Measurements from ENCODE around the gene FAM170B. TPM values are rescaled to one million over a fixed set of nuclear protein-coding genes. Genes with fewer than 3 reads are reported as not detected.

The FAM170B gene
- polyA plus RNA-seq, 4 donors, result not detected

- no peak for DNase-seq (ENCODE audit: low read depth in 4 of 4, low spot score in 3 of 4)
Measured at GRCh38 chr10:49131507-49132361, 2.1 kb downstream of the FAM170B start.

DNA sequence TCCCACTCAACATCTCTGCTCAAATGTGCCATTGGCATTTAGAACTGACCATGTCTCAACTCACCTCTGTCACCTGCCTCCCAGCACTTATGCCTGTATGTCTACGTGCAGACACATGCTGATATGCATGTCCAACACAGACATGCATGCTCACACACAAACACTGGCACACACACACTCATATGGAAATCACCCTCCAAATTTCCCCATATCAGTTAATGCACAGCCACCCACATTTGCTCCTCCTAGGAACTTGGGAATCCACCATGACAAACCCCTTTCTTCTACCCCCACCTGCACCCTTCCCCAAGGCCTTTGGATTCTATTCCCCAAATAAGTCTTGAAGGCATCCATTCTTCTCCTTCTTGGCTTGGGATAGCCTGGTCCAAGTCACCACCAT, 4.4 kb downstream of the FAM170B start:
- no peak for DNase-seq (ENCODE audit: low read depth in 4 of 4, low spot score in 3 of 4)

DNA sequence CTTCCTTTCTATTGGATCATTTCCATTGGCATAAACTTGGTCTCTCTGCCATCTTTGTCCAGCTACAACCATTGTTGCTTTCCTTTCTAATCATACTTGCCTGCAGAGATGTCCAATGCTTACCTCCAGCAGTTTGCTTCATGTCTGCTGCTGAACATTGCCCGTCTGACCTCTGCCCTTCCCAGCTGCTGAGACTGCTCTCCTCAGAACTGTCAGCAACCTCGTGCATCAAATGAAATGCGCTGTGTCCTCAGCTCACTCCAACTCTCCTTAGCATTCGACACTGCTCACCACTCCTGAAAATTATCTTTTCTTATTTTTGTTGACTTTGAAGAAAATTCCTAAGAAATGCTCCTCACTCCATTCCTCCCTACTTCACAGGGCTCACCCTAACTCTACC, 5.0 kb downstream of the FAM170B start:
- DNase-seq (ENCODE audit: low read depth in 4 of 4, low spot score in 3 of 4), result no peak

DNA sequence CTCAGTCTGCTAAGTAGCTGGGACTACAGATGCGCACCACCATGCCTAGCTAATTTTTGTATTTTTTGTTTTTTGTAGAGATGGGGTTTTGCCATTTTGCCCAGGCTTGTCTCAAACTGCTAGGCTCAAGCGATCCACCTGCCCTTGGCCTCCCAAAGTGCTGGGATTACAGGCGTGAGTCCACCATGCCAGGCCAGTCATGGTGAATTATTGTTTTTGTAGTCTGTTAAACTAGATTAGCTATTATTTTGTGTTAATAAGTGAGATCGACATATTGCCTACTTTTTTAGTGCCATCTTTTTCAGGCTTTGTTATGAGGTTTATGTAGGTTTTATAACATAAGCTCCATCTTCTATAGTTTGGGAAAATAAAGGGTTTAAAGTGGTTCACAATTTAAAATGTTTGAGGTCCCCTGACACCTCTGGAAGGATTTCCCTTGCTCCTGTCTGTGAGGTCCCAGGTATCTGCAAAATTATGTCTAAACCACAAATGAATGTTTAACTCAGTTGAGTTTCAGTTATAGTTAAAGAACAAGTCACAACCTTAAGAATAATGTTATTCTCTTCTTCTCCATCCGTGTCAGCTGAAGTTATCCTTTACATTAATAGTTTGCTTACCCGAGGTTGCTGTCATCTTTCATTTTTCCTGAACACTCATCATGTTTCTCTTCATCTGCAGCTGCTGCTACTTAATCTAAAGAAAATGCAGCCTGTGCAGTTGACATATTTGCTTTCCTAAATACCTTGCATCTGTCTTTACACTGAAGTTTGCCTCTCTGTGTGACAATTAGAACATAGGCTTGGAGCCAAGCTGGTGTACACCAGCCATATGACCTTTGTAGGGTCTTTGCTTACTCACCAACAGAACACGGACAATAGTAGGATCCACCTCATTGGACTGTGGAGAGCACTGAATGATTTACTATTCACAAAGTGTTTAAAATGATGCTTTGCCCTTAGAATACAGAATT, 9.6 kb downstream of the FAM170B start:
- DNase-seq (ENCODE audit: low read depth in 4 of 4, low spot score in 3 of 4), result no peak

- DNase-seq (ENCODE audit: low read depth in 4 of 4, low spot score in 3 of 4), result no peak
Measured at GRCh38 chr10:49120911-49121310, 12.9 kb downstream of the FAM170B start.

- no peak for DNase-seq (ENCODE audit: low read depth in 4 of 4, low spot score in 3 of 4)
Measured at GRCh38 chr10:49119746-49120145, 14.1 kb downstream of the FAM170B start.

DNA sequence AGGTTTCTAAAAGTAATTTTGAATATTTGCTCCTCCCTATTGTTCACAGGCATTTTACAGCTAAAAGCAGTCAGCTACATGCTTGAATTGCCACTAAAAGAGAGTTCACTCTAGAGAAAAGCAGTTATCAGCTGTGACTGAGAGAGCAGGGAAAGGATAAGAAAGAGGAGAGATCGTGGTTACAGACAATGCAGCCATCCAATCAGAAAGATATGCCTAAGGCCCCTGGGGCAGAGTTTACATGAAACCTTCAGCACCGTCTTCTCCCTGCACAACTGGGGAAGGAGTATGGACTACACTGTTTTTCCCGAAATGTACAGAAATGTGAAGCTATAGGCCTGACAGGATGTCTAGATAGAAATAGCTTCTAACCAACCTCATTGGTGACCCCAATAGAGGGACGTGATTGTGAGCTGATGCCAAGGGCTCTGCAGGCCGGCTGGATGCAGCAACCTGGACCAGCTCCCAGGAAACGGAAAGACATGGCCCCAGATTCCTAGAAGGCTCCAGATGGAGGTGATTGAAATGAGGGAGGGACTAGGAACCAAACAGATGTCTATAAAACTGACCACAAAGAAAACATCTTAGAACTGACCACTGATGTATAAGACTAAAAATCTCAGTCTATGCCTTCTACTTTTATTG, 15.3 kb downstream of the FAM170B start:
- no peak for DNase-seq (ENCODE audit: low read depth in 4 of 4, low spot score in 3 of 4)

GRCh38 chr10:49117376-49118070, 16.3 kb downstream of the FAM170B start:
- DNase-seq (ENCODE audit: low read depth in 4 of 4, low spot score in 3 of 4), result no peak

GRCh38 chr10:49116509-49117375, 17.1 kb downstream of the FAM170B start:
- no peak for DNase-seq (ENCODE audit: low read depth in 4 of 4, low spot score in 3 of 4)

DNA sequence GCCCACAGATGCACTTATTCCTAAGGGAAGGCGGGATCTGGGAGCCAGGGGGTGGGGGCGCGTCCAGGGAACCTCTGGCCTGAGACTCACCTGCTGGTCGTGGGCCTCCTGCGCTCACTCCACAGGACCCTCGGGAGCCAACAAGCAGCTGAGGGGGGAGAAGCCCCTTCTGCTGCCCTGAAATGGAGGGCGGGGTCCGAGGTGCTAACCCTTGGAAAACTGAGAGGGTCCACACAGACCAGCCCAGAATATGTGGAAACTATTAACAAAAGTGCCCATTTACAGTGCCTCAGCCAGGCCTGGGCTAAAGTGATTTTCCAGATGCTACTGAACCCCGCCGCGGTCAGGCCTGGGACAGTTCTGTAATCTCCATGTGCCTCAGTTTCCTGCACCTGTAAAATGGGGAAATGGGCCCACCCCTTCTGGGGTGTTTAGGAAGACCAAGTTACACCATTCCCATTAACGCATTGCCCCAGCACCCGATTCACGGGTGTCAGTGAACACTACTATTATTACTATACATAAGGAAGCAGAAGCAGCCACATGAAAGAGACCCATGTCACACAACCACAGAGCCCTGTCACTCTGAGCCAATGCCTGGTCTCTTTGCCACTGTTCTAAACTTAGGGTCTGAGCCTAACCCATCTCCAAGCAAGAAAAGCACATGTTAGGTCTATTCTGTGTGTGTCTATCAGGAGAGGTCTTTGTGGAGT, 17.9 kb downstream of the FAM170B start:
- DNase-seq (ENCODE audit: low read depth in 4 of 4, low spot score in 3 of 4), result no peak

DNA sequence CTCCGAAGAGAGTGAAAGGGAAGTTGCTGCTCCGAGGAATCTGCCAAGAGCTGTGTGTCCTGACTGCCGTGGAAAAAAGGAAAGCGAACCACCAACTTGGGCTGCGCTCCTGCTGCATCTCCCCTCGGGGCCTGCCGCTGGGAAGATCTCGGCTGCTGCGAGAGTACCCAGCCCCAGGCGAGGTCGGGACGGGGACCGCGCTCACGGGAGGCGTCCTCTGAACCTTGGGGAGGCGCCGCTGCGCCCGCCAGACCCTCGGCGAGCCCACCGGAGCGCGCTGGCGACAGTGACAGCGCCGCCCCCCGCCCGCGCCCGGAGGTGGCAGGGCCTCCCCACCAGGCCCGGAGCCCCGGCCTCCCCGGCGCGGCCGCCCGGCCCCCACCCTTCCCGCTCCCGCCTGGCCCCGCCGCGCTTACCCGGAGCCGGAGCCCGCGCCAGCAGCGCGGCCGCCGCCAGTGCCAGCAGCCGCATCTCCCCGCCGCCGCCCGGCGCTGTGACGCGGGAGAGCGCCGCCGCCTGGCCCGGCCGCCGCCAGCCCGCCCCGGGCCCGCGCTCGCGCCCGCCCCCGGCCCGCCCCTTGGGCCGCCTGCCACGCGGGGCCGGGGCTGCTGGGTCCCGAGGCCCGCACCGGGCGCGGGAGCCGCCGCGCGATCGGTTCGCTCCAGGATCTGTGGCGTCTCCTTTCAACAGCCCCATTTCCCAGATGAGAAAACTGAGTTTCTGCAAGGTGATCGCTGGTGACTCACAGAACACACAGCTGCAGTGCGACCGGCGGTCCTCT, 18.6 kb downstream of the FAM170B start, which contains the start of gene VSTM4:
TSS of gene VSTM4 (minus strand) at position 508 of the 781 bp plus-strand sequence. CDS start at position 471, 37 bp downstream.
- no peak for DNase-seq (ENCODE audit: low read depth in 4 of 4, low spot score in 3 of 4)

GRCh38 chr10:49114718-49115014, 19.2 kb downstream of the FAM170B start:
- DNase-seq (ENCODE audit: low read depth in 4 of 4, low spot score in 3 of 4), result no peak

DNA sequence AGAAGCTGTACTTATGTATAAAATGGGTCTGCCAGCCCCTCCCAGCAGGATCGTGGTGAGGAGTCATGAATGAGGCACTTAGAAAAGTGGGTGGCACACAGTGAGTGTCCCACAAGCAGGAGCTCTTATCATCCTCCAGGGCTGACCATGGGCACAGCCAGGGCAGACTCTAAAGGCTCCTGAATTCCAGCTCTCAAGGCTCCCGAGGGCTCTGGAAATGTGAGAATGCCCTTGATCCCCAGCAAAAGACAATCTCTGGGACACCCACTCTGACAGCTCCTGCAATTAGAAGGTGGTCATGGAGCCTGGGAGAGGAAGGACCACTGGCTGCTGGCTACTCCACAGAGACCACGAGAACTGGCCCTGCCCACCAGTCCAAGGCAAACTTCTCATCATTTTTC, 20.1 kb downstream of the FAM170B start:
- no peak for DNase-seq (ENCODE audit: low read depth in 4 of 4, low spot score in 3 of 4)

- no peak for DNase-seq (ENCODE audit: low read depth in 4 of 4, low spot score in 3 of 4)
Measured at GRCh38 chr10:49112851-49113250, 21.0 kb downstream of the FAM170B start.

GRCh38 chr10:49112098-49112497, 21.7 kb downstream of the FAM170B start:
- DNase-seq (ENCODE audit: low read depth in 4 of 4, low spot score in 3 of 4), result no peak

DNA sequence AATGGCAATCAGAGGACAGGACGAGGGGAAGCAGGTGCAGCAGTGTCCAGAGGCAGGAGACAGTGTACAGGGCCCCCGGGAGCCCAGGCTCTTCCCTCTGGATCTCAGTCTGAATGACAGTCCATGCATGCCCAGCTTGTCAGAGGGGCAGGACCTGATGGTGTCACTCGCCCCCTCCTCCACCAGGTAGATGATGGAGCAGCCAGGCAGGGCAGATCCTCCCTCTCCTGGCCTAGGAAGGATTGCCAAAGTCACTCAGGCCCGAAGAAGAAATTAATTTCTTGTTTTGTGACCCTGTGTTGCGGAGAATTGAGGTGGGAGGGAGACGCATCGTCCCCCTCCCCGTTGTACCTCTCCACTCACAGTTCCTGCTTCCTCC, 22.5 kb downstream of the FAM170B start:
- DNase-seq (ENCODE audit: low read depth in 4 of 4, low spot score in 3 of 4), result no peak

- DNase-seq (ENCODE audit: low read depth in 4 of 4, low spot score in 3 of 4), result no peak
Measured at GRCh38 chr10:49110684-49111319, 23.0 kb downstream of the FAM170B start.

Data from right renal pelvis (tissue), 4 donors.